ENCODE results near the gene DUSP1. TPM values are rescaled to one million over a fixed set of nuclear protein-coding genes. Genes with fewer than 3 reads are reported as not detected.

DUSP1 gene
- total RNA-seq, 1 donor from 2014 or later, result 150 TPM

DNA sequence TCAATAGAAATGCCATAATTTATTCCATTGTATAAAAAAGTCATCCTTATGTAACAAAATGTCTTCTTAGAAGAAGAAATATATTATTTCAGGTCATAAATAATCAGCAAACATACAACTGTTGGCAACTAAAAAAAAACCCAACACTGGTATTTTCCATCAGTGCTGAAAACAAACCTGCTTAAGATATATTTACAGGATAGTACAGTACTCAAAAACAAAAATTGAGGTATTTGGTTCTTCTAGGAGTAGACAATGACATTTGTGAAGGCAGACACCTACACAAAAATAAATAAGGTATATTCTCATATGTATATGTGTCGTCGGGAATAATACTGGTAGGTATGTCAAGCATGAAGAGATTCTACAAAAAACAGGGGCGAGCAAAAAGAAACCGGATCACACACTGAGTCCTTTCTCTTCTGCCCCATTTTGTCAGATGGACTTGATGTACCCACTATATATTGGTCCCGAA is 2.9 kb downstream of the DUSP1 start:
- H3K27me3 Mint-ChIP-seq (ENCODE audit: low read depth), result no peaks in the 10 kb centered on the region
- DNase-seq (ENCODE audit: low spot score), result no peak
- H3K27ac Mint-ChIP-seq (ENCODE audit: unreplicated experiment), result peak overlapping the region; percentile 98
- H3K36me3 Mint-ChIP-seq (ENCODE audit: low read depth), result peaks cover 30% of the 10 kb centered on the region
- H3K4me1 Mint-ChIP-seq (ENCODE audit: low read depth), result peaks cover 60% of the 10 kb centered on the region
- H3K4me3 Mint-ChIP-seq (ENCODE audit: unreplicated experiment), result peak overlapping the region; percentile 95
- TF ChIP-seq, protein P1, sequence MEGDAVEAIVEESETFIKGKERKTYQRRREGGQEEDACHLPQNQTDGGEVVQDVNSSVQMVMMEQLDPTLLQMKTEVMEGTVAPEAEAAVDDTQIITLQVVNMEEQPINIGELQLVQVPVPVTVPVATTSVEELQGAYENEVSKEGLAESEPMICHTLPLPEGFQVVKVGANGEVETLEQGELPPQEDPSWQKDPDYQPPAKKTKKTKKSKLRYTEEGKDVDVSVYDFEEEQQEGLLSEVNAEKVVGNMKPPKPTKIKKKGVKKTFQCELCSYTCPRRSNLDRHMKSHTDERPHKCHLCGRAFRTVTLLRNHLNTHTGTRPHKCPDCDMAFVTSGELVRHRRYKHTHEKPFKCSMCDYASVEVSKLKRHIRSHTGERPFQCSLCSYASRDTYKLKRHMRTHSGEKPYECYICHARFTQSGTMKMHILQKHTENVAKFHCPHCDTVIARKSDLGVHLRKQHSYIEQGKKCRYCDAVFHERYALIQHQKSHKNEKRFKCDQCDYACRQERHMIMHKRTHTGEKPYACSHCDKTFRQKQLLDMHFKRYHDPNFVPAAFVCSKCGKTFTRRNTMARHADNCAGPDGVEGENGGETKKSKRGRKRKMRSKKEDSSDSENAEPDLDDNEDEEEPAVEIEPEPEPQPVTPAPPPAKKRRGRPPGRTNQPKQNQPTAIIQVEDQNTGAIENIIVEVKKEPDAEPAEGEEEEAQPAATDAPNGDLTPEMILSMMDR (IDR thresholded peaks at IDR 0.05), result no peak
- no peaks in the 10 kb centered on the region for H3K9me3 Mint-ChIP-seq (ENCODE audit: low read depth)

DNA sequence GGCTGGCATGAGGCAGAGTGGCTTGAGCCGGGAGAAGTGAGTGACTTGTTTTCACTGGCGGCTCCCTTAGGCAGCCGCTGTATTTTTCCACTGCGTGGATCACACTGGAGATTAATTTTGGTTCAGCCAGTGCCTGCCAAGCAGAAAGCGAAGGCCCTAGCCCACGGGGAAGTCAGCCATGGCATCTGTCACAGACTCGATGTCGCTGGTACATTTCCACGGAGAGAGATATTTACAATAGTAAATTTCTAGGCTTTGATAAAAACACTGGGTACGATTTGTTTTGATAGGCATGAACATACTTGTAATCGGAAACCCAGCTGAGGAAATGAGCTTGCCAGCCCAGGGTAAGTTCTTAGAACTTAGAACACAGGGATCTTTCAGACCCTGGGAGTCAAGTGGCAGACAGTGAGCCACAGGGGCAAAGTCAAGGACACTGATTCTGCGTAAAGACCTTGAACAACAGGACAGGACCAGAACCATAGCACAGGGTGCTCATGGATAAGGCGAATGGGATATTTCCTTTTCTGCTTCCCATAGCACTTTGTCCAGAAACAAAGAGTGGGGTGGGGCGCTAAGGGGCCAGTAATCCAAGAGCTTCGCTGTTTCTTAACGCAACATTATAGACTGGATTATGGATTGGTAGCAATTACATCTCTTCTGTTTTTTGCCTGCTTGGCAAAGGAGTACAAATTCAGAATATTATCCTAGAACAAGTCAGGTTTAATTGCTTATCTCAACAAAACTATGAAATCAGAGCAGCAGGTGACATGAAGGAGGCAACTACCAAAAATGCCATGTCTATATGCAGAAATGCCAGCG is 4.5 kb downstream of the DUSP1 start:
- Mint-ChIP-seq H3K27me3 (ENCODE audit: low read depth) (no peaks in the 10 kb centered on the region), H3K9me3 (ENCODE audit: low read depth) (no peaks in the 10 kb centered on the region), H3K36me3 (ENCODE audit: low read depth) (peaks cover 30% of the 10 kb centered on the region), H3K4me3 (ENCODE audit: unreplicated experiment) (peak overlapping the region; percentile 95), H3K4me1 (ENCODE audit: low read depth) (peaks cover 44% of the 10 kb centered on the region), H3K27ac (ENCODE audit: unreplicated experiment) (peak overlapping the region; percentile 98)
- TF ChIP-seq, protein P1 (IDR thresholded peaks at IDR 0.05), result no peak
- DNase-seq (ENCODE audit: low spot score), result no peak

DNA sequence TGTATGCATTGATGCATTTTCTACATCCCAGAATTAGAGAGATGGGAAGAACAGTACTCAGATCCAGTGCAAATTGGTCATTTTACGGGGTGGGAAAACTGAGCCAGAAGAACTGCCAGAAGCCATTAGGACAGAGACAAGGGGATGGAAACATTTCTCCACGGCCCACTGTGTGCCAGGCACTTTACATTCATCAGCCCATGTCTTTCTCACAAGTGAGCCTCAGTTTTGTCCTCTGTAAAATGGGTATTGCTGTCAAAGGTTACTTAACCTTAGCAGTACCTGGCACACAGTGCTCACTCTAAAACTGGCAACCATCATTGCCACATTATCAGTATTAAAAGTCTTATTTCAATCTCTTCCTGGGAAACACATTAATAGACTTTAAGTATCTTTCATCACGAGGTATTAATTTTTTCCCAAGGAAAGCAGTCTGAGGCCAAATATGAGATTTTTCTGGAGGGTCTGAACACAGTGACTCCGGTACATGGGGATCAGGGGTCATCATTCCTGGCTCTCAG is 5.2 kb downstream of the DUSP1 start:
- Mint-ChIP-seq H3K27me3 (ENCODE audit: low read depth) (no peaks in the 10 kb centered on the region), H3K4me3 (ENCODE audit: unreplicated experiment) (peak overlapping the region; percentile 95), H3K27ac (ENCODE audit: unreplicated experiment) (peak overlapping the region; percentile 98), H3K36me3 (ENCODE audit: low read depth) (peaks cover 28% of the 10 kb centered on the region), H3K9me3 (ENCODE audit: low read depth) (no peaks in the 10 kb centered on the region), H3K4me1 (ENCODE audit: low read depth) (peaks cover 43% of the 10 kb centered on the region)
- TF ChIP-seq, protein P1 (IDR thresholded peaks at IDR 0.05), result no peak
- DNase-seq (ENCODE audit: low spot score), result no peak

DNA sequence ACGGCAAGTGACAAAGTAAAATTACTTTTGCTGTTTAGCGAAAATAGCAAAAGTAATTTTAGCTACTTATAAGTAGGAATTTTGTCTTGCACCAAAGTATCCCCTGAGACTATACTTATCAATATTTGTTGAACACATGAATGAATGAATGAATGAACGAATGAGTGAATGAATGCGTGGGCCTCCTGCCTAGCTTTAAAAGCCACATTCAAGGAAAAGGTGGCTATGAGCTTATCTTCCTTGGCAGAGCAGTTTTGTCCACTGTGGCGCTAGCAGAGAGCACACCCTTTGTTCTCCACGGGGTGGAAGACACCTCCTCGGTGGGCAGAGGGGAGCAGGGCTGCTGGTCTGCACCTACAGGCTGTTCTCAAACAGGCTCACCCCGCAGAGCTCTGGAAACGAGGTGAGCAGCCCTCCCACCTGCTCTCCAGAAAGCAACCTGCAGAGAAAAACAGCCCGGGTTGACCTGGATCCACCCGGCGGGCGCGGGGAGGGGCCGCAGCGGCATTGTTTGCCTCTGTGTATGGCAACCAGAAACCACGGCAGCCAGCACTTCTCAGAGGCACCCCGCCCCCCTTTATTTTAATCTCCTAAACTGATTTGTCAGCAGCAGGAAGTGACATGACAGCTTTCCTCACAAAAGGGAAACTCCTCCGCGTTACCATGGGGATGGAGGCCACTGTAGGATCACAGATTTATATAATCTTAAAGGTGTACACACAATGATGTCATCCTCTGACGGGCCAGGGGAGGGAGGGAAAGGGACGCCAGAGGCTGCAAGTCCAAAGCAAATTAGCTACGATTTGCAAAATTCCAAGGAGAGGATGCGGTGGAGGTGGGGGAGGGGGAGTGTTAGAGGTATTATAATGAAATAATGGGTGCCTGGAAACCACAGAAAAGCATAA is 5.9 kb downstream of the DUSP1 start:
- no peak for DNase-seq (ENCODE audit: low spot score)
- Mint-ChIP-seq H3K4me3 (ENCODE audit: unreplicated experiment) (peak overlapping the region; percentile 68), H3K27ac (ENCODE audit: unreplicated experiment) (peak overlapping the region; percentile 98), H3K36me3 (ENCODE audit: low read depth) (peaks cover 27% of the 10 kb centered on the region), H3K4me1 (ENCODE audit: low read depth) (peaks cover 43% of the 10 kb centered on the region), H3K27me3 (ENCODE audit: low read depth) (no peaks in the 10 kb centered on the region), H3K9me3 (ENCODE audit: low read depth) (peaks cover 3% of the 10 kb centered on the region)
- TF ChIP-seq, protein P1 (IDR thresholded peaks at IDR 0.05), result no peak

DNA sequence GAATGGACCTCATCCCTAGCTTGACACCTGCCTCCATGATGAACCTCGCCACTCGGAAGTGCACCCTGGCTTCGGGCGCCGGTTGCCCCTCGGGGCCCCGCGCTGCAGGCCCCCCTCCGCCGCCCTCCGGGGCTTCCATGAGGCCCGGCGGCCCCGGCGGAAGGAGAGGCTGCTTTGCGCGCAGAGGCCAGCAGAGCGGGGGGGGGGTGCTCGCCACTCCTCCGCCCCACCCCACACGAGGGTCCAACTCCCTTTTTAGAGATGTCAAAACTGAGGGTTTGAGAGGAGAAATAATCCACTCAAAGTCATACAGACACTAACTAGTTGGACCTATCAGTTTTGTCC is 7.9 kb downstream of the DUSP1 start:
- Mint-ChIP-seq H3K9me3 (ENCODE audit: low read depth) (peaks cover 7% of the 10 kb centered on the region), H3K4me1 (ENCODE audit: low read depth) (peaks cover 40% of the 10 kb centered on the region), H3K4me3 (ENCODE audit: unreplicated experiment) (no peak overlapping the region), H3K36me3 (ENCODE audit: low read depth) (peaks cover 7% of the 10 kb centered on the region), H3K27me3 (ENCODE audit: low read depth) (no peaks in the 10 kb centered on the region), H3K27ac (ENCODE audit: unreplicated experiment) (no peak overlapping the region)
- TF ChIP-seq, protein P1 (IDR thresholded peaks at IDR 0.05), result no peak
- DNase-seq (ENCODE audit: low spot score), result no peak
